Measurements from ENCODE around the gene GRAMD2B. TPM values are rescaled to one million over a fixed set of nuclear protein-coding genes. Genes with fewer than 3 reads are reported as not detected.

The GRAMD2B gene
- total and polyA plus RNA-seq, 9 donors = 19.2 to 99.0 (median 32.2) TPM

DNA sequence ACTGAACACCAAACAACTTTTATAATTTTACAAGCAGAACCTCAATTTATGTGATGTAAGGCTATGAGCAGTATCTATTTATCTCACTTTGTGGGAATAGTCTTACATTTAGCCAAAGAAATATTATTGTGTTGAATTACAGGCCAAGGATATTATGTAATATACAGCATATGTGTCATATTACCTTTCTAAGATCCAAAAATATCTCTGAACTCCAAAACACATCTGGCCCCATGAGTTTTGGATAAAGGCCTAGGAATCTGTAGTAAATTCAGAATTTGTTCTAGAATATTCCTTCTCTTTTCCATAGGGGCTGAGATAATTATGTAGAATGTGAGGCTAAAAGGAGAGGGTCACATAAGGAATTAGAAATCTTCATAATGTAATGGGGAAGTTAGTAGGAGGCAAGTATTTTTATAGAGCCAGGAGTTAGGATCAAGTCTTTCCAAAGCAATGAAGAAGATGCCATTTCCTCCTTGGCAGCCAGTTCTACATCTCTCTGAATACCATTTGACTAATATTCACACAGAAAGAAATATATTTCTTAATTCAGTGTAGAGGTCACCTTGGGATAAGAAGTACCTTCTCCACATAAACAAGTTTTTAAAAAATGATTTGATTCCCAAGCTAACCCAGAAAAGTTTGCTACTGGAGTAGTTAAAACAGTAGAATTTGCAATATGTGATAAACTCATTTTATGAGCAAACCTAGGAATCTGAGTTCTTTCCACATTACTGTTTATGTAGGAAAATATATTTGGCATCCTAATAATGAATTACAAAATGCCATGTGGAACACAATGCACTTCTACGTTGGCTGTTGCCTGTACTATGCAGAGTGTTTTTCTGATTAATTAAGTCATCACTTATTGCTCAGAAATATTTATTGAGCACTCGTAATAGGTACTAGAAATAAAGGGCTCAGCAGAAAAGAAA lies 20.3 kb upstream of the GRAMD2B start:
- no peak overlapping the region for H3K27ac ChIP-seq
- intact Hi-C loops (cut with DNase I) = no loop called here
- 23 to 27% (median 27%) methylated on average over 2 of the region's 2 CpGs for WGBS, 3 donors
- no peak overlapping the region for H3K4me3 ChIP-seq
- H3K9me3 ChIP-seq = no peaks in the 10 kb centered on the region
- no peaks in the 10 kb centered on the region for H3K36me3 ChIP-seq
- no peaks in the 10 kb centered on the region for H3K27me3 ChIP-seq
- no peak for DNase-seq
- H3K4me1 ChIP-seq (ENCODE audit: insufficient read depth) = no peaks in the 10 kb centered on the region
- TF ChIP-seq EP300 (IDR thresholded peaks at IDR 0.05) = no peak
- no peak for TF ChIP-seq CTCF (IDR thresholded peaks at IDR 0.05)
- no peak for TF ChIP-seq POLR2A (IDR thresholded peaks at IDR 0.05)

GRCh38 chr5:126403876-126404275 lies 19.3 kb upstream of the GRAMD2B start:
- DNase-seq = no peak
- no peaks in the 10 kb centered on the region for H3K4me1 ChIP-seq (ENCODE audit: insufficient read depth)
- H3K27me3 ChIP-seq = no peaks in the 10 kb centered on the region
- TF ChIP-seq POLR2A (IDR thresholded peaks at IDR 0.05) = no peak
- no peak for TF ChIP-seq CTCF (IDR thresholded peaks at IDR 0.05)
- TF ChIP-seq EP300 (IDR thresholded peaks at IDR 0.05) = no peak
- no peaks in the 10 kb centered on the region for H3K9me3 ChIP-seq
- no peak overlapping the region for H3K4me3 ChIP-seq
- no peaks in the 10 kb centered on the region for H3K36me3 ChIP-seq
- H3K27ac ChIP-seq = no peak overlapping the region
- intact Hi-C loops (cut with DNase I) = no loop called here

GRCh38 chr5:126410623-126411022 lies 12.6 kb upstream of the GRAMD2B start:
- intact Hi-C loops (cut with DNase I) = loop anchor here in 1 of 4 donors (10.0 kb wide), 1 partner anchor 56 kb away; no protein-coding TSS in a partner anchor
- Histone ChIP-seq H3K27ac (no peak overlapping the region), H3K36me3 (no peaks in the 10 kb centered on the region), H3K27me3 (no peaks in the 10 kb centered on the region), H3K4me1 (ENCODE audit: insufficient read depth) (peaks cover 6% of the 10 kb centered on the region), H3K4me3 (no peak overlapping the region), H3K9me3 (no peaks in the 10 kb centered on the region)
- 26 to 45% (median 29%) methylated on average over 2 of the region's 2 CpGs for WGBS, 3 donors
- TF ChIP-seq CTCF (IDR thresholded peaks at IDR 0.05) (no peak), POLR2A (IDR thresholded peaks at IDR 0.05) (no peak), EP300 (IDR thresholded peaks at IDR 0.05) (no peak)
- DNase-seq = no peak

DNA sequence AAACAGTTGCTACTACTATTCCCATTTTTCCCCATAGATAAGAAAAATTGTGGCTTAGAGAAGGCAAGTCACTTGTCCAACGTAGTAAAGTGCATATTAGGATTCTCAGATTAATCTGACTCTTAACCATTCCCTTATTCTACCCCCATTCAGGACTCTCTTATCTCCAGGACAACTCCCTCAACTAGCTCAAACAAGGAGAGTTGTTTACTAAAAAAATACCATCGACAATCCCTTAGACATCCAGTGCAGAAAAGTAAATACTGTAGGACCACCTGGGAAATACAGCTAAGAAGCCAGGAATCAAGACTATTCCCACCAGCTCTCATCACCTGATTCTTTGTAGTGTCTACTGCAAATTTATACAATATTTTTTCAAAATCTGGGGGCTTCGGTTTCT lies 9.4 kb upstream of the GRAMD2B start:
- 46 to 60% (median 52%) methylated on average over 3 of the region's 3 CpGs for WGBS, 3 donors
- intact Hi-C loops (cut with DNase I) = loop anchor here in 1 of 4 donors (10.0 kb wide), 1 partner anchor 59 kb away; no protein-coding TSS in a partner anchor
- H3K36me3 ChIP-seq = no peaks in the 10 kb centered on the region
- DNase-seq = no peak
- no peak overlapping the region for H3K4me3 ChIP-seq
- TF ChIP-seq EP300 (IDR thresholded peaks at IDR 0.05) (no peak), POLR2A (IDR thresholded peaks at IDR 0.05) (no peak), CTCF (IDR thresholded peaks at IDR 0.05) (no peak)
- no peaks in the 10 kb centered on the region for H3K27me3 ChIP-seq
- no peaks in the 10 kb centered on the region for H3K9me3 ChIP-seq
- H3K27ac ChIP-seq = no peak overlapping the region
- peaks cover 10% of the 10 kb centered on the region for H3K4me1 ChIP-seq (ENCODE audit: insufficient read depth)
